Stimulated activated CD8-positive, alpha-beta memory T cell treated with anti-CD3 and anti-CD28 coated beads, Interleukin-7, amount 100 ng/mL, for 24 hours (primary cell): ENCODE results near the gene TSPAN6.
A peak's percentile ranks its signal among the peaks of the same experiment; 100 is the strongest.

Experiments
- DNase-seq: peaks from one replicate; pipeline ENCODE4 v3.0.0-alpha.2; 2020; ENCODE audit warnings: low read depth

Gene TSPAN6

GRCh38 chrX:100636321-100636991, at the start of gene TSPAN6:
Gene TSPAN6, minus strand, starts transcription at chrX:100636806. Its CDS starts 112 bp downstream, at chrX:100636694.
- DNase-seq = peak; percentile 52

GRCh38 chrX:100685997-100686305, 49.3 kb upstream of the TSPAN6 start:
- DNase-seq = no peak

GRCh38 chrX:100685284-100685996, 48.8 kb upstream of the TSPAN6 start:
- DNase-seq = peak; percentile 15

GRCh38 chrX:100682939-100683338, 46.3 kb upstream of the TSPAN6 start:
- no peak for DNase-seq

- DNase-seq = no peak
Measured at GRCh38 chrX:100681599-100681998, 45.0 kb upstream of the TSPAN6 start.

GRCh38 chrX:100680756-100681155, 44.1 kb upstream of the TSPAN6 start:
- DNase-seq = no peak

- no peak for DNase-seq
Measured at GRCh38 chrX:100677611-100678181, 41.1 kb upstream of the TSPAN6 start.

- no peak for DNase-seq
Measured at GRCh38 chrX:100674705-100675104, 38.1 kb upstream of the TSPAN6 start.

GRCh38 chrX:100673397-100673953, 36.9 kb upstream of the TSPAN6 start:
- DNase-seq = no peak

- DNase-seq = no peak
Measured at GRCh38 chrX:100672966-100673365, 36.4 kb upstream of the TSPAN6 start.

GRCh38 chrX:100663642-100664041, 27.0 kb upstream of the TSPAN6 start:
- no peak for DNase-seq

GRCh38 chrX:100662796-100663195, 26.2 kb upstream of the TSPAN6 start:
- DNase-seq = no peak

- no peak for DNase-seq
Measured at GRCh38 chrX:100662170-100662569, 25.6 kb upstream of the TSPAN6 start.

GRCh38 chrX:100659431-100660137, 23.0 kb upstream of the TSPAN6 start:
- DNase-seq = no peak

- DNase-seq = no peak
Measured at GRCh38 chrX:100658941-100659381, 22.4 kb upstream of the TSPAN6 start.

GRCh38 chrX:100654261-100654660, 17.7 kb upstream of the TSPAN6 start:
- DNase-seq = no peak

- no peak for DNase-seq
Measured at GRCh38 chrX:100652266-100652665, 15.7 kb upstream of the TSPAN6 start.

- no peak for DNase-seq
Measured at GRCh38 chrX:100650841-100651240, 14.2 kb upstream of the TSPAN6 start.

GRCh38 chrX:100649550-100650356, 13.1 kb upstream of the TSPAN6 start:
- no peak for DNase-seq

- DNase-seq = no peak
Measured at GRCh38 chrX:100648458-100649417, 12.1 kb upstream of the TSPAN6 start.
